Measurements from ENCODE around the gene NWD2.

The NWD2 gene

DNA sequence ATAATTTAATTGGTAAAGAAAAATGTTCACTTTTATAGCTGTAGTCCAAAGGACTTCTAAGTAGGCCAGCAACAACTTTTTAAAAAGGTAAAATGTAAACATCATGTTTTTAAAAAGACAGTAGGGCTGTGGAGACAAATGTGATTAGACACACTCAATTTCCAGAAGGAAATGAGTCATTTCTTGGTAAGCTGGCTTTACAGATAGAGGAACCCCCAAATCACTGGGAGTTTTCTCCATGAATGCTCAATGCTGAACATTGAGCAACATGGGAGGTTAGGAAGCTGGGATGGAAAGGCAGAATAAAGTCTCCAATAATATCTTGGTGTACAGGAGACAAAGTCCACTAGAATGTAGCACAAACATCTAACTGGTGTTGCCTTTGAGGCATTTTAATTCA, 121.3 kb downstream of the NWD2 start:
- H3K9me3 ChIP-seq (ENCODE audit: control insufficient read depth, insufficient read depth, low read length) = no peaks in the 10 kb centered on the region
- no peak overlapping the region for H3K27ac ChIP-seq (ENCODE audit: low read length)
- no peak for DNase-seq (ENCODE audit: low read depth, low spot score)
- H3K4me1 ChIP-seq (ENCODE audit: control insufficient read depth, insufficient read depth, low read length) = no peaks in the 10 kb centered on the region
- H3K27me3 ChIP-seq (ENCODE audit: control insufficient read depth, insufficient read depth, low read length) = no peaks in the 10 kb centered on the region
- H3K36me3 ChIP-seq (ENCODE audit: control insufficient read depth, insufficient read depth, low read length) = no peaks in the 10 kb centered on the region
- no peak overlapping the region for H3K4me3 ChIP-seq (ENCODE audit: low read length)

DNA sequence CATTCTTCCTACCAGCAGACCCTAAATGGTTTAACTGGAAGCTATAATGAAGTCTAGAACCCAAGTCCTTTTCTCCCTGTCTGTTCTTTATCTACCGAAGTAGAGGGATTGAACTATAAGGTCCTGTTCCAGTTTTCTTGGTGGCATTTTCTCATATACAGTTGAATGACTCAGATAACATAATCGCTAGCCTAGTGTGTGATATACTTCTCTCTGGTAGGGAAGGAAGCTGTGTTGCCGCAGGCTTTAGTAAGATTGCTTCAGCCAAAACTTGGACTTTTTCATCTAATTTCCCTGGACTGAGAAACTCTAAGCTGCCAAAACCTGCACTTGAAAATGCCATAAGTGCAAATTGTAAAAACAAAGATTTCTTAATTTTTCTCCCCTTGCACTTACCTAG, 123.4 kb downstream of the NWD2 start:
- Histone ChIP-seq H3K9me3 (ENCODE audit: control insufficient read depth, insufficient read depth, low read length) (no peaks in the 10 kb centered on the region), H3K4me3 (ENCODE audit: low read length) (no peak overlapping the region)
- DNase-seq (ENCODE audit: low read depth, low spot score) = no peak

DNA sequence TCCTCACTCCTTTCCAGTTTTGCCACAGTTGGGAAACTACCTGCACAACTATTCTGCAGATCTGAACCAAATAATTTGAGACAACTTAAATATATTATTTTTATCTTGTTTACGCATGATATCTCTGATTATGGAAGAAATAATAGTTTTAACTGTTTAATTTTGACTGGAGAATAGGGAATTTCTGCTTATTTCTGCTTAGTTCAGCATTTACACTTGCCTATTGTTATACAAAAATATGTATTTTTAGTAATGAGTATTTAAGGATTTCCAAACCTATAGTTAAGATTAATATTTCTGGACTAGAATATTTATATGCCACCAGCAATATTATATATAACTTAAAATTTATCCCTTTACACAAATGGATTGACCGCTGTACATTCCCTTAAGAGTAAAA, 125.5 kb downstream of the NWD2 start:
- no peaks in the 10 kb centered on the region for H3K36me3 ChIP-seq (ENCODE audit: control insufficient read depth, insufficient read depth, low read length)
- H3K27ac ChIP-seq (ENCODE audit: low read length) = no peak overlapping the region
- no peaks in the 10 kb centered on the region for H3K27me3 ChIP-seq (ENCODE audit: control insufficient read depth, insufficient read depth, low read length)
- no peaks in the 10 kb centered on the region for H3K4me1 ChIP-seq (ENCODE audit: control insufficient read depth, insufficient read depth, low read length)
- DNase-seq (ENCODE audit: low read depth, low spot score) = no peak
- H3K9me3 ChIP-seq (ENCODE audit: control insufficient read depth, insufficient read depth, low read length) = no peaks in the 10 kb centered on the region
- WGBS (ENCODE audit: insufficient coverage, insufficient read length) = no CpG with 5 or more reads among the region's 2 CpGs
- no peak overlapping the region for H3K4me3 ChIP-seq (ENCODE audit: low read length)

More for the DNA sequence above, 123.4 kb downstream of the NWD2 start:
- Histone ChIP-seq H3K27ac (ENCODE audit: low read length) (no peak overlapping the region), H3K27me3 (ENCODE audit: control insufficient read depth, insufficient read depth, low read length) (no peaks in the 10 kb centered on the region), H3K36me3 (ENCODE audit: control insufficient read depth, insufficient read depth, low read length) (no peaks in the 10 kb centered on the region), H3K4me1 (ENCODE audit: control insufficient read depth, insufficient read depth, low read length) (no peaks in the 10 kb centered on the region)
- WGBS (ENCODE audit: insufficient coverage, insufficient read length) = no CpG with 5 or more reads among the region's 3 CpGs

DNA sequence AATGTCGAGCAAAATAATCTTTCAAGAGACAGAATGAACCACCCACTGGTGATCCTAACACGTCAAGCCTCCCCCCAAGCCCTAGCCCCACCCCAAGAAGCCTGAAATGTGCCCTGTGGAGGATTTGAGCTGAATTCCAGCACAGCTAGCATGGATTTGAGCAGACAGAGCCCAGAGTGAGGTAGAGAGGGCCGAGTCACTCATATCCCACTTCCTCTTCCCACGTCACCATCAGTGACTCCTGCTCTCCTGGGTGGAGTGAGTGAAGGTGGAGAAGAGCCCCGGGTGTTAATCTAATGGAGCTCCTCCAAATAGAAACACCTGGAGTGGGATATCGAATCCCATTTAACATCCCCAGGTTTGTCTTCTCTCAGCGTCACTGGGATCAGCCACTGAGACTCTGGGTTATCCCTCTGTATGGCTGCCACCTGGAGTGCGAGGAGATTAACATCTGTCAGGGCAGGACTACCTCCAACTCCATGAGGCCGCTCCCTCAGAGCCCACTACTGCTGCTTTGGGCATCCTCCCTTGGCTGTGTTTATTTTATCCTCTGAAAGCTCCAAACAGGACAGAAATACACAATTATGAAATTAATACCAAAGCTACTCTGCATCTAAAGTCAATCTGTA, 136.6 kb downstream of the NWD2 start:
- no CpG with 5 or more reads among the region's 9 CpGs for WGBS (ENCODE audit: insufficient coverage, insufficient read length)
- Histone ChIP-seq H3K4me1 (ENCODE audit: control insufficient read depth, insufficient read depth, low read length) (no peaks in the 10 kb centered on the region), H3K27ac (ENCODE audit: low read length) (no peak overlapping the region), H3K27me3 (ENCODE audit: control insufficient read depth, insufficient read depth, low read length) (no peaks in the 10 kb centered on the region), H3K36me3 (ENCODE audit: control insufficient read depth, insufficient read depth, low read length) (no peaks in the 10 kb centered on the region), H3K4me3 (ENCODE audit: low read length) (no peak overlapping the region), H3K9me3 (ENCODE audit: control insufficient read depth, insufficient read depth, low read length) (no peaks in the 10 kb centered on the region)
- DNase-seq (ENCODE audit: low read depth, low spot score) = no peak

GRCh38 chr4:37383579-37384229, 139.2 kb downstream of the NWD2 start:
- Histone ChIP-seq H3K4me1 (ENCODE audit: control insufficient read depth, insufficient read depth, low read length) (no peaks in the 10 kb centered on the region), H3K9me3 (ENCODE audit: control insufficient read depth, insufficient read depth, low read length) (no peaks in the 10 kb centered on the region), H3K4me3 (ENCODE audit: low read length) (no peak overlapping the region), H3K27me3 (ENCODE audit: control insufficient read depth, insufficient read depth, low read length) (no peaks in the 10 kb centered on the region), H3K27ac (ENCODE audit: low read length) (no peak overlapping the region), H3K36me3 (ENCODE audit: control insufficient read depth, insufficient read depth, low read length) (no peaks in the 10 kb centered on the region)
- peak; percentile 25 for DNase-seq (ENCODE audit: low read depth, low spot score)
- WGBS (ENCODE audit: insufficient coverage, insufficient read length) = no CpG with 5 or more reads among the region's 7 CpGs

- Histone ChIP-seq H3K27ac (ENCODE audit: low read length) (no peak overlapping the region), H3K9me3 (ENCODE audit: control insufficient read depth, insufficient read depth, low read length) (no peaks in the 10 kb centered on the region), H3K27me3 (ENCODE audit: control insufficient read depth, insufficient read depth, low read length) (no peaks in the 10 kb centered on the region), H3K4me1 (ENCODE audit: control insufficient read depth, insufficient read depth, low read length) (no peaks in the 10 kb centered on the region), H3K4me3 (ENCODE audit: low read length) (no peak overlapping the region), H3K36me3 (ENCODE audit: control insufficient read depth, insufficient read depth, low read length) (no peaks in the 10 kb centered on the region)
- DNase-seq (ENCODE audit: low read depth, low spot score) = no peak
- no CpG with 5 or more reads among the region's 2 CpGs for WGBS (ENCODE audit: insufficient coverage, insufficient read length)
Observed at GRCh38 chr4:37385424-37385823, 140.9 kb downstream of the NWD2 start.

- no CpG with 5 or more reads among the region's 4 CpGs for WGBS (ENCODE audit: insufficient coverage, insufficient read length)
- peak; percentile 27 for DNase-seq (ENCODE audit: low read depth, low spot score)
- H3K4me1 ChIP-seq (ENCODE audit: control insufficient read depth, insufficient read depth, low read length) = no peaks in the 10 kb centered on the region
- no peak overlapping the region for H3K4me3 ChIP-seq (ENCODE audit: low read length)
- H3K36me3 ChIP-seq (ENCODE audit: control insufficient read depth, insufficient read depth, low read length) = no peaks in the 10 kb centered on the region
- no peaks in the 10 kb centered on the region for H3K9me3 ChIP-seq (ENCODE audit: control insufficient read depth, insufficient read depth, low read length)
- H3K27ac ChIP-seq (ENCODE audit: low read length) = no peak overlapping the region
- no peaks in the 10 kb centered on the region for H3K27me3 ChIP-seq (ENCODE audit: control insufficient read depth, insufficient read depth, low read length)
Observed at GRCh38 chr4:37388681-37389365, 144.3 kb downstream of the NWD2 start.

DNA sequence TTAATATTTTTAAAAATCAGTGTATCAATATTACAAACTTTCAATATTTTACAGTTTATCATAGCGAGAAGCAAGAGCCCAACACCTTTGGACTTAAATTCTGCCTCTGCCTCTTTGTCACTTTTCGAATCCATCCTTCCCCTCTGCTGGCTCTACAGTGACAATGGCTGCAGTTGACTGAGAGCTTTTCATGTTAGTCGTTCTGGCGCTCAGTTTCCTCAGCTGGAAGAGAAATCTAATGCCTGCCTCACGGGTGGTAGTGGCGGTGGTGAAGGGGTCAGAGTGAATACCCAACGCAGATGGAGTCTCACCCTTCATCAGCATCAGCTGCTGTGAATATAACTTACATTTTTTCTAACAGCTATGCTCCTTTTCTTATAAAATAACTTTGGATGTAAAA, 144.8 kb downstream of the NWD2 start:
- no CpG with 5 or more reads among the region's 7 CpGs for WGBS (ENCODE audit: insufficient coverage, insufficient read length)
- no peak for DNase-seq (ENCODE audit: low read depth, low spot score)
- Histone ChIP-seq H3K9me3 (ENCODE audit: control insufficient read depth, insufficient read depth, low read length) (no peaks in the 10 kb centered on the region), H3K27me3 (ENCODE audit: control insufficient read depth, insufficient read depth, low read length) (no peaks in the 10 kb centered on the region), H3K4me3 (ENCODE audit: low read length) (no peak overlapping the region), H3K27ac (ENCODE audit: low read length) (no peak overlapping the region), H3K36me3 (ENCODE audit: control insufficient read depth, insufficient read depth, low read length) (no peaks in the 10 kb centered on the region), H3K4me1 (ENCODE audit: control insufficient read depth, insufficient read depth, low read length) (no peaks in the 10 kb centered on the region)

GRCh38 chr4:37389967-37390580, 145.5 kb downstream of the NWD2 start:
- WGBS (ENCODE audit: insufficient coverage, insufficient read length) = no CpG with 5 or more reads among the region's 7 CpGs
- no peaks in the 10 kb centered on the region for H3K27me3 ChIP-seq (ENCODE audit: control insufficient read depth, insufficient read depth, low read length)
- no peaks in the 10 kb centered on the region for H3K4me1 ChIP-seq (ENCODE audit: control insufficient read depth, insufficient read depth, low read length)
- H3K27ac ChIP-seq (ENCODE audit: low read length) = no peak overlapping the region
- H3K36me3 ChIP-seq (ENCODE audit: control insufficient read depth, insufficient read depth, low read length) = no peaks in the 10 kb centered on the region
- H3K9me3 ChIP-seq (ENCODE audit: control insufficient read depth, insufficient read depth, low read length) = no peaks in the 10 kb centered on the region
- H3K4me3 ChIP-seq (ENCODE audit: low read length) = no peak overlapping the region
- DNase-seq (ENCODE audit: low read depth, low spot score) = peak; percentile 31

GRCh38 chr4:37392521-37393255, 148.1 kb downstream of the NWD2 start:
- WGBS (ENCODE audit: insufficient coverage, insufficient read length) = no CpG with 5 or more reads among the region's 9 CpGs
- H3K27ac ChIP-seq (ENCODE audit: low read length) = no peak overlapping the region
- no peaks in the 10 kb centered on the region for H3K27me3 ChIP-seq (ENCODE audit: control insufficient read depth, insufficient read depth, low read length)
- DNase-seq (ENCODE audit: low read depth, low spot score) = no peak
- H3K4me1 ChIP-seq (ENCODE audit: control insufficient read depth, insufficient read depth, low read length) = no peaks in the 10 kb centered on the region
- no peaks in the 10 kb centered on the region for H3K36me3 ChIP-seq (ENCODE audit: control insufficient read depth, insufficient read depth, low read length)
- H3K4me3 ChIP-seq (ENCODE audit: low read length) = no peak overlapping the region
- H3K9me3 ChIP-seq (ENCODE audit: control insufficient read depth, insufficient read depth, low read length) = no peaks in the 10 kb centered on the region

Data from iPS DF 6.9 (cell line).